ENCODE data around the gene AFAP1L2.

AFAP1L2 gene

GRCh38 chr10:114250716-114251115 is 153.6 kb downstream of the AFAP1L2 start:
- no peak overlapping the region for H3K4me2 ChIP-seq (ENCODE audit: low read length)
- no peaks in the 10 kb centered on the region for H4K20me1 ChIP-seq (ENCODE audit: insufficient read depth, low read length)
- no peaks in the 10 kb centered on the region for H3K36me3 ChIP-seq (replicated peaks; ENCODE audit: low read depth, low read length)
- H3K79me2 ChIP-seq (ENCODE audit: low read length) = no peaks in the 10 kb centered on the region
- TF ChIP-seq EZH2phosphoT487 (IDR thresholded peaks at IDR 0.05; ENCODE audit: low read depth) = no peak
- TF ChIP-seq CTCF (IDR thresholded peaks at IDR 0.05; ENCODE audit: low read depth, low read length) = no peak
- no peak overlapping the region for H3K4me3 ChIP-seq (ENCODE audit: low read length)
- no peaks in the 10 kb centered on the region for H3K4me1 ChIP-seq (ENCODE audit: low read length)
- no peaks in the 10 kb centered on the region for H3K9me3 ChIP-seq (ENCODE audit: insufficient read depth, low read length)
- no peaks in the 10 kb centered on the region for H3K27me3 ChIP-seq (ENCODE audit: low read depth, low read length)
- H3K9ac ChIP-seq (ENCODE audit: low read length) = no peak overlapping the region
- no peak overlapping the region for H3K27ac ChIP-seq (ENCODE audit: low read length)
- H2AFZ ChIP-seq (ENCODE audit: low read depth, low read length) = no peak overlapping the region

- Histone ChIP-seq H4K20me1 (ENCODE audit: insufficient read depth, low read length) (no peaks in the 10 kb centered on the region), H3K4me1 (ENCODE audit: low read length) (no peaks in the 10 kb centered on the region), H3K27ac (ENCODE audit: low read length) (no peak overlapping the region), H3K4me2 (ENCODE audit: low read length) (no peak overlapping the region), H3K36me3 (replicated peaks; ENCODE audit: low read depth, low read length) (no peaks in the 10 kb centered on the region), H3K27me3 (ENCODE audit: low read depth, low read length) (no peaks in the 10 kb centered on the region), H2AFZ (ENCODE audit: low read depth, low read length) (no peak overlapping the region), H3K9me3 (ENCODE audit: insufficient read depth, low read length) (no peaks in the 10 kb centered on the region), H3K4me3 (ENCODE audit: low read length) (no peak overlapping the region), H3K9ac (ENCODE audit: low read length) (no peak overlapping the region), H3K79me2 (ENCODE audit: low read length) (no peaks in the 10 kb centered on the region)
- TF ChIP-seq CTCF (IDR thresholded peaks at IDR 0.05; ENCODE audit: low read depth, low read length) (no peak), EZH2phosphoT487 (IDR thresholded peaks at IDR 0.05; ENCODE audit: low read depth) (no peak)
Measured at GRCh38 chr10:114250236-114250635, 154.1 kb downstream of the AFAP1L2 start.

- no peak for TF ChIP-seq EZH2phosphoT487 (IDR thresholded peaks at IDR 0.05; ENCODE audit: low read depth)
- no peak for TF ChIP-seq CTCF (IDR thresholded peaks at IDR 0.05; ENCODE audit: low read depth, low read length)
- H3K27ac ChIP-seq (ENCODE audit: low read length) = no peak overlapping the region
- H2AFZ ChIP-seq (ENCODE audit: low read depth, low read length) = no peak overlapping the region
Measured at GRCh38 chr10:114246679-114247305, 157.5 kb downstream of the AFAP1L2 start.

GRCh38 chr10:114245121-114245791 is 159.0 kb downstream of the AFAP1L2 start:
- H3K27ac ChIP-seq (ENCODE audit: low read length) = no peak overlapping the region
- H3K27me3 ChIP-seq (ENCODE audit: low read depth, low read length) = no peaks in the 10 kb centered on the region; the same call in none of the 2 replicates
- H4K20me1 ChIP-seq (ENCODE audit: insufficient read depth, low read length) = no peaks in the 10 kb centered on the region
- no peaks in the 10 kb centered on the region for H3K36me3 ChIP-seq (replicated peaks; ENCODE audit: low read depth, low read length)
- H3K79me2 ChIP-seq (ENCODE audit: low read length) = no peaks in the 10 kb centered on the region
- H2AFZ ChIP-seq (ENCODE audit: low read depth, low read length) = no peak overlapping the region
- no peak for TF ChIP-seq EZH2phosphoT487 (IDR thresholded peaks at IDR 0.05; ENCODE audit: low read depth)
- TF ChIP-seq CTCF (IDR thresholded peaks at IDR 0.05; ENCODE audit: low read depth, low read length) = no peak
- H3K9ac ChIP-seq (ENCODE audit: low read length) = no peak overlapping the region
- H3K9me3 ChIP-seq (ENCODE audit: insufficient read depth, low read length) = no peaks in the 10 kb centered on the region
- no peak overlapping the region for H3K4me2 ChIP-seq (ENCODE audit: low read length)
- no peak overlapping the region for H3K4me3 ChIP-seq (ENCODE audit: low read length)
- no peaks in the 10 kb centered on the region for H3K4me1 ChIP-seq (ENCODE audit: low read length)

More at GRCh38 chr10:114246679-114247305, 157.5 kb downstream of the AFAP1L2 start:
- no peak overlapping the region for H3K9ac ChIP-seq (ENCODE audit: low read length)
- no peaks in the 10 kb centered on the region for H3K79me2 ChIP-seq (ENCODE audit: low read length)
- H3K36me3 ChIP-seq (replicated peaks; ENCODE audit: low read depth, low read length) = no peaks in the 10 kb centered on the region
- H3K4me1 ChIP-seq (ENCODE audit: low read length) = no peaks in the 10 kb centered on the region
- no peaks in the 10 kb centered on the region for H3K9me3 ChIP-seq (ENCODE audit: insufficient read depth, low read length)
- no peaks in the 10 kb centered on the region for H4K20me1 ChIP-seq (ENCODE audit: insufficient read depth, low read length)
- no peak overlapping the region for H3K4me3 ChIP-seq (ENCODE audit: low read length)
- no peaks in the 10 kb centered on the region; the same call in none of the 2 replicates for H3K27me3 ChIP-seq (ENCODE audit: low read depth, low read length)
- no peak overlapping the region for H3K4me2 ChIP-seq (ENCODE audit: low read length)
